ENCODE measurements around the gene PIN1. TPM values are rescaled to one million over a fixed set of nuclear protein-coding genes. Genes with fewer than 3 reads are reported as not detected.

Gene PIN1
- total RNA-seq, 4 donors from 2014 or later = 83.9 to 111 (median 93.4) TPM

- TF ChIP-seq POLR2A (IDR thresholded peaks at IDR 0.05) = no peak
- TF ChIP-seq CTCF (IDR thresholded peaks at IDR 0.05 in 4 of 5, conservative IDR thresholded peaks at IDR 0.05 in 1 of 5) = no peak
- intact Hi-C loops (cut with DNase I; ENCODE audit: low total_unique reads) = no loop called here
- Histone ChIP-seq H3K27me3 (no peaks in the 10 kb centered on the region), H3K9me3 (no peaks in the 10 kb centered on the region), H3K27ac (no peak overlapping the region), H3K36me3 (no peaks in the 10 kb centered on the region), H3K4me1 (no peaks in the 10 kb centered on the region), H3K4me3 (no peak overlapping the region)
- in situ Hi-C loops (cut with MboI; ENCODE audit: low sequenced_read_pairs in 4 of 4) = no loop called here
- ATAC-seq (no peak), DNase-seq (no peak)
These were observed 48.6 kb downstream of the PIN1 start for GRCh38 chr19:9883764-9884163.

GRCh38 chr19:9885077-9885552 lies 50.0 kb downstream of the PIN1 start:
- Histone ChIP-seq H3K27ac (no peak overlapping the region), H3K4me1 (no peaks in the 10 kb centered on the region), H3K9me3 (no peaks in the 10 kb centered on the region), H3K36me3 (no peaks in the 10 kb centered on the region), H3K27me3 (no peaks in the 10 kb centered on the region), H3K4me3 (no peak overlapping the region)
- ATAC-seq (peak in 1 of 2 donors; percentile 45), DNase-seq (peak in 1 of 2 donors; percentile 30)
- in situ Hi-C loops (cut with MboI; ENCODE audit: low sequenced_read_pairs in 4 of 4) (no loop called here), intact Hi-C loops (cut with DNase I; ENCODE audit: low total_unique reads) (no loop called here)
- TF ChIP-seq CTCF (IDR thresholded peaks at IDR 0.05 in 4 of 5, conservative IDR thresholded peaks at IDR 0.05 in 1 of 5) = peak in 2 of 5 experiments; percentile 14 to 22
- TF ChIP-seq POLR2A (IDR thresholded peaks at IDR 0.05) = no peak

- intact Hi-C loops (cut with DNase I; ENCODE audit: low total_unique reads) (no loop called here), in situ Hi-C loops (cut with MboI; ENCODE audit: low sequenced_read_pairs in 4 of 4) (no loop called here)
- Histone ChIP-seq H3K4me3 (no peak overlapping the region), H3K9me3 (no peaks in the 10 kb centered on the region), H3K4me1 (no peaks in the 10 kb centered on the region), H3K36me3 (no peaks in the 10 kb centered on the region), H3K27ac (no peak overlapping the region), H3K27me3 (no peaks in the 10 kb centered on the region)
- ATAC-seq (no peak), DNase-seq (no peak)
- TF ChIP-seq CTCF (IDR thresholded peaks at IDR 0.05 in 4 of 5, conservative IDR thresholded peaks at IDR 0.05 in 1 of 5) (no peak), POLR2A (IDR thresholded peaks at IDR 0.05) (no peak)
These were observed 56.7 kb downstream of the PIN1 start for GRCh38 chr19:9891609-9892373.

Other genes with a start within 250 kb of the PIN1 start
- gene ZNF561, start 214.1 kb upstream of the PIN1 start, total RNA-seq = 10 to 100 TPM in 3 of 4 donors, 1 to 10 TPM in 1; 8.7 to 17.5 (median 14.4) TPM
- gene ZNF562, start 160.2 kb upstream of the PIN1 start, total RNA-seq = 1 to 10 TPM; 3.0 to 8.1 (median 6.6) TPM
- gene ZNF846, start 66.6 kb upstream of the PIN1 start, total RNA-seq = 1 to 10 TPM in 3 of 4 donors, under 1 TPM in 1; 0.63 to 5.0 (median 2.1) TPM
- 10 to 100 TPM in 3 of 4 donors, 1 to 10 TPM in 1; 7.6 to 28.4 (median 15.1) TPM for gene FBXL12, start 16.2 kb upstream of the PIN1 start, total RNA-seq
- 100 to 1,000 TPM; 388 to 612 (median 544) TPM for gene UBL5, start 7.4 kb upstream of the PIN1 start, total RNA-seq
- under 1 TPM in 2 of 4 donors, not detected in 2; 0.25 to 0.78 TPM for gene OLFM2, start 101.2 kb downstream of the PIN1 start, total RNA-seq
- gene COL5A3, start 175.2 kb downstream of the PIN1 start, total RNA-seq = 1 to 10 TPM; 5.7 to 9.8 (median 6.6) TPM
- gene RDH8, start 178.2 kb downstream of the PIN1 start, total RNA-seq = not detected